HG03342 (cell line): ENCODE data around the gene WRAP73.

Experiments
- ATAC-seq: cut with Tn5 transposase; IDR thresholded peaks from one replicate; pipeline ENCODE4 v1.9.1; 2021; ENCODE audit warnings: mild to moderate bottlenecking, moderate library complexity; ENCODE audit not compliant: unreplicated experiment

WRAP73 gene

DNA sequence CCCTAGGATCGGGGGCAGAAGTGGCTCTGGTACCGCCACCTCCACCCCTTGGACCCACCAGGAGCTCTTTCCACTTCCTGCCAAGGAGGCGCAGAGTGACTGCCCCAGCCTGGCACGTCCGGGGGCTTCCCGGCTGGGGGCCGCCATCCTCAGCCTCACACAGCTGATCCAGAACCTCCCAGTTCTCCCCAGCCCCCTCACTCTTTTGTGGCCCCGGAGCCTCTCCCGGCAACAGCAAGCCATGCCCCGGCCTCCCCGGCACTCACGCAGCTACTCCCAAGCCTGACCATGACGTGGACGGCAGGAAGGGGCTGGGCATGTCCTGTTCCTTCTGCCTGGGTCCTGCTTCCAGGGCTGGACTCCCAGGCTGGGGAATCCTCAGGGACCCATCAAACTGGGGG lies 19.5 kb upstream of the WRAP73 start:
- ATAC-seq: no peak

DNA sequence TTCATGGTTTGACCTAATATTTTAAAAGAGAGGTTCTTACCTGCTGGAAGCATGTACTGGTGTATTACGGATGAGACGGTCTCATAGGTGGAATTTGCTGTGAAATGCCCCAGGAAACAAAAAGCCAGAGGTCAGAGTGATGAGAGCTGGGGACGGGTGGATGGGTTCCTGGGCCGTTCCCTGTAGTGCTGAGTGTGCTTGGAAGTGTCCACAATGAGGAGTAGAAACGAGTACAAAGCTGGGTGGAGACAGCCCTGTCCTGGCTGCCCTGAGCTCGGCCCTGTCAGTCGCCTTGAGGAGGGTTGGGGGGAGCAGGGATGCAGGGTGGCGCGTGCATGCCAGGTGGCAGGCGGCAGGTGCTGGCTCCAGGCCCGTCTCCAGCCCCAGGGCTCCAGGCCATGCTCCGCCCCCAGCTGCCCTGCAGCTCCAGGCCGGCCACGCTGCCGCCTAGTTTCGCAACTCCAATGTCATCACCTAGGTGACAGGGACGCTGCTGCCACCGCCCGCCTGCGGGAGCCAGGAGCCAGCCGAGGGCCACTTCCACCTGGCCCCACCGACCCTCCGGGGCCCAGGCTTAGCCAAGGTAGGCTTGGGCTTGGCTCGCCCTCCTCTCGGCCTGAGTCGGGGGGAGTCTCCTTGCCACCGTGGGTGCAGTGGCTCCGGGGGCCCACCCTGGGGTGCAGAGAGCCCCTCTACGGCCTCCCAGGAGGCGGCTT lies 18.8 kb upstream of the WRAP73 start:
- ATAC-seq: no peak

DNA sequence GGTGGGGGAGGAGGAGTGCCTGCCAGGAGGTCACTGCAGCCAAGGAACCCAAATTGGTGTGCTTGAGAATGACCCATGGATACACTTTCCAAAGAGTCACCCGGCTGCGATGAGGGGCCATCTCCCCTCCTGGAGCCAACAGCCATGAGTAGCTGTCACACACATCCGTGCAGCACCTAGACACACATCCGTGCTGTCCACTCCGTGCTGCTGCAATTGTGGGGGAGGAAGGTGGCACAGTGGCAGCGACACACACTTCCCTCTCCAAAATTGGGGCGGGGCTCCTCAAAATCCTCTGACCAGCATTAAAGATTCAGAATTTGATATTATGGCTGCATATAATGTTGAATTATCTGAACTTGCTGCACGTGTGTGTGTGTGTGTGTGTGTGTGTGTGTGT lies 18.2 kb upstream of the WRAP73 start:
- no peak for ATAC-seq

DNA sequence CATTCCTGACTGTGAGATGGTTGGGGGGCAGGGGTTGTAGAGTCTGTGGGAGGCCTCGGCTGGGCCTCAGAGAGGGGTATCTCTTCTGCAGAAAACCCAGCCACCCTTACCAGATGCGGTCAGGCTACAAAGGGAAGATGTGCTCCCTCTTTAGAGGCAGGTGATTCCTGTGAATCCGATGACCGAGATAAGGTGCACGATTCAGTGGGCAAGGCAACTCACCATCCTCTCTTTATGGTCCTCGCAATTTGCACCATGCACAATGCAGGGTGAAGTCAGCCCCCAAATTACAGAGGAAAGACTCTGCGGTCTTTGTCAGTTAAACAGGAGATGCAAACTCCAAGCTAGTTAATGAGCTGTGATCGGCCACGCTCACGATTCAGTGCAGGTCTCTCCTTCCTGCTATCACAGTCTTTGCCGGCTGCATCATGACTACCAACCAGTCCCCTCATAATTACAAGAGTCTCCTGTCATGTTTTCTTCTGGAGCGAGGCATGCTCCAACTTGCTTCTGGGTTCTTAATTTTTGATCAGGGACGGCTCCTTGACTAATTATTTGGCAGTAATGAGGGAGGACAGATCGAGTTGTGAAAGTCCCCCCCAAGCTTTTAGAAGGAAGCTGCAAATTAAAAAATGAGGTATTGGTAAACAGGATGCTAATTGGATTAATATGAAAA lies 14.9 kb upstream of the WRAP73 start:
- no peak for ATAC-seq

DNA sequence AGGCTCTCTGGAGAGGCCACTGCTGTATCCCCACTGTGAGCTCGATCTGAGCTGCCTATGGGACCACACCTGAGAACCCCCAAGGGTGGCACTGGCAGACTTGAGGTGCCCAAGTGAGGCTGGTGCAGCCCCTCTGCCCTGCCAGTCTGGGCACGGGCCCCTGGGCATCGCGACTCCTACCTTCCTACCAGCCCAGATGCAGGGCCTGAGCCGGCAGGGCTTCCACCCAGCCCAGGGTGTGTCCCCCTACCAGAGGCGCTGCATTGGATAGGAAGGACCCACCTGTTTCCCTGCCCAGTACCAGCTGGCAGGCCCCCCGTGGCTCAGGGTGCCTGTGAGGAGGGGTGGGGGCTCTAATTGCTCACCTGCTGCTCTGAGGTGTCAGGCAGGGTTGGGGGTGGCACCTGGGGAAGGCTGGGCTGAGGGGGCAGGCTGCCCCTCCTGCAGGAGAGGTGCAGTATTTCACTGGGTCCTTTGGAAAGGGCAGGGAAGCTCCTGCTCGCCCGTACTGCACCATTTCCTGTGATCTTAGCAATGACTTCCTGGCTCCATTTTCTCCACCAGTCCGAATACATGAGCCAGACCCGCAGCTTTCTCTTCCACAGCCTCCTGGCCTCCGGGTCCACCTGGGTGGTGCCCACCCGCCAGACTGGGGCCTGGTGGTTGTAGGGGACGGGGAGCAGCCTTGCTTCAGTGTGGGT lies 14.2 kb upstream of the WRAP73 start:
- no peak for ATAC-seq

DNA sequence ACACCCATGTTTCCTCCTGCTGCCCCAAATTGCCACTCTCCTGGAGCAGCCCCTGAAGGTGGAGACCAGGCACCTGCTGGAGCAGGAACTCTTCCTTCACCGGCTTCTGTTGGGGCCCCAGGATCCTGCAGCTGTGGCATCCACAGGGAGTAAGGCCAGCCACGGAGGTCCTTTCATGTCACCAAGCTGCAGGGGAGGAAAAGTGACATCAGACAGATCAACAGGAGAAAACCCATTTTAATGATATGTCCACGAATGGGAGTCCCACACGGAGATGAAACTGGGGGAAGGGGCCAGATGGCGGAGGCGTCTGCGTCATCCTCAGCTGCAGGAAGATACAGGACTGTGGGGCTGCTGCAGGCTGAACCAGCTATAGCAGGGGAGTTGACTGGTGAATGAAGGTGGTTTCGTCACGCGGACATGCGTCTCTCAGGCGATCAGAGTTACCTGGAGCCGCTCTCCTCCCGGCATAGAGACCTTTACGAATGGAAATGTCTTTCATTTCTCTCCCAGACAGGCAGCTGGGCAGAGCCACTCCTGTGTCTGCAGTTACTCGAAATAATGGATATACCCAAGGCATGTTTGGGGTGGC lies 12.3 kb upstream of the WRAP73 start:
- ATAC-seq: no peak

DNA sequence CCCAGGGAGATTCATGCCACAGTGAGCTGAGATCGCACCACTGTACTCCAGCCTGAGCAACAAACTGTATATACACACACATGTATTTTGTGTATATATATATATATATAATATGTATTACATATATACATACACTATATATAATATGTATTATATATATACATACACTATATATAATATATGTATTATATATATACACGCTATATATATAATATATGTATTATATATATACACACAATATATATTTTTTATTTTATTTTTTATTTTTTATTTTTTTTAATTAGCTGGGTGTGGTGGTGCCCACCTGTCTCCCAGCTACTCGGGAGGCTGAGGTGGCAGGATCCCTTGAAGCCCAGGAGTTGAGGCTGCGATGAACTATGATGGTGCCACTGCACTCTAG lies 11.7 kb upstream of the WRAP73 start:
- ATAC-seq: no peak

DNA sequence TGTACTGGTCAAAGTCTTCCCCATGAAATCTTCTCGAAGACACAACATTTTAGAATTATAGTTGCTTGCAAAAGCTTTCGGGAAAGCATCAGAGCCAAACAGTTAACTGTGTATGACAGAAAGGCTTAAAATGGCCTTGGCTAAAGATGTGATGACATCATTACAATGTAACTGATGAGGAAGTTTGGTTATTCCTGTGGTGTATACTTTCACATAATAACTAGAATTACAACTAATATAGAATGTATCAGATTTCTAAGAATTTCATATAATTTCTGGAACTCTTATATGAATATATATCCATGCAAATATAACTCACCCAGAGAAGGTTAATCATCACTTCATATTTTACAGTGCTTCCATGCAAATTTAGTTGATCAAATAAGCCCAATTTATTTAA lies 10.8 kb upstream of the WRAP73 start:
- ATAC-seq: no peak

DNA sequence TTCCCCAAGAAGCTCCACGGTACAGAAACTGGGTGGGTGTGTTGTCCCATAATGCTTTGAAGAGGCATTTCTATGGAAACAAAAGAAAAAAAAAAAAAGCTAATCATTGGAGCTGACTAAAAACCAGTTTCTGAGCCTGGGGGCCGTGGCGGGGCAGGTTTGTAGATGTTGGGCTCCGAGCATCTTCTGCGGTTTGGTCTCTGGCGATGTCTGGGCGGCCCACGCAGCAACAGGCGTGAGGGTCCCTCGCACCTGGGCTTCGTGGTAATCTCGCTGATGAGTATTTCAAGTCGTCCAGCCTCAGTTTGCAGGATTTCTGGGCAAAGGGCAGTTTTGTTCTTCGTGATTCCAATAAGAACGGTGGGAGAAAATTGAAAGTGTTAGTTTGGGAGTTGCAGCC lies 9.2 kb upstream of the WRAP73 start:
- ATAC-seq: no peak

DNA sequence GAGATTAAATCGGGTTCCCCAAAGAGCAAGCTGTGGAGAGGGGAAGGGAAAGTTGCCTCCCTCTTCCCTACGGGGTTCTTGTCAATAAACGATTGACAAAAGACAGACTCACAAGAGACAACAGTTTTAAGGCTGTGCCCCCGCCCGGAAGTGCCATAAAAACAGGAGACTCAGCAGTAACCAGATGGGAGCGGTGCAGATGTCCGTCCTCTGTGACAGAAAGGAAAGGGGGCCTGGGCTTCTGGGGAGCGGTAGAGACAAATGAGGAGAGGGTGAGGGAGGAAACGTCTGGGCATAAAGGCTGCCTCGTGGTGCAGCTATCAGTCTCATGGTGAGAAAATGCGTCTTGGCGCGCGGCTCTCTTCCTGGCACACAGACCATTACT lies 8.3 kb upstream of the WRAP73 start:
- no peak for ATAC-seq

DNA sequence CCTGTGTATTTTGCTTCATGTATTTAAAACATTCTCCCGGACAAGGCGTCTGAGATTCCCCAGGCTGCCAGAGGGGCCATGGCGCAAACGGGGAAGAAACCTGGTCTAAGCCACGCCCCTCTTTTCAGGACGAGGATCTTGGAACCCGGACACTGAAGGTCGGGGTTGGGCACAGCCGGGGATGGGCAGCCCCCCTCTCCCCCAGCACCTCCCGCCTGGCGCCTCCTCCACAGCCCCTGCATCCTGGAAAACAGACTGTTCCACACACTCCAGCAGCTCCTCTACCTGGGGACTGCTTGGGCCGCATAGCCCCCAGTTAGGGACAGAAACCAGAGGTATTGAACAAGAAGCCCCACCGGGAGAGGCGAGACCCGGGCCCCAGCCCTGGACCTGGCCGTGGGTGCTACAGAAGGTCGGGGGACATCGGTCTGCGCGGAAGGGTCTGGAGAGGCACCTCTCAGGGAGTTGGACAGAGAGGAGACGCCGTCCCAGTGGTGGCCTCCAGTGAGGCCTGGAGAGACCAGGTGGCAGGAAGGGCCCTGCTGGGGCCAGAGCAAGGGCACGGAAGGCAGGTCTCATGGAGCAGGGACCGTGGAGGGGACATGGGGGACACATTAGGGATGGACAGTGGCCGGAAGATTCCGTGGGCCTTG lies 7.8 kb upstream of the WRAP73 start:
- ATAC-seq: no peak

DNA sequence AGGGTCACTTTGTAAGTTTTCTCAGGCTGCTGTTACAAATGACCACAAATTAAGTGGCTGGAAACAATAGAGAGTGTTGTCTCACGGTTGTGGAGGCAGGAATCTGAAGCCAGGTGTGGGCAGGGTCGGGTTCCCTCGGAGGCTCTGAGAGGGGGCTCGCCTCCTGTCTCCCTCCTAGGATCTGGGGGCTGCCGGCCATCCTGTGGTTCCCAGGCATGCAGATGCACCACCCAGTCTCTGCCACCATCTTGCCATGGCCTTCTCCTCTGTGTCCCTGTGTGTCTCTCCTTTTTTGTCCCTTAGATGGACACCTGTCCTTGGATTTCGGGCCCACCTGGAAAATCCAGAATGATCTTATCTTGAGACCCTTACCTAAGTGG lies 7.2 kb upstream of the WRAP73 start:
- ATAC-seq: no peak

DNA sequence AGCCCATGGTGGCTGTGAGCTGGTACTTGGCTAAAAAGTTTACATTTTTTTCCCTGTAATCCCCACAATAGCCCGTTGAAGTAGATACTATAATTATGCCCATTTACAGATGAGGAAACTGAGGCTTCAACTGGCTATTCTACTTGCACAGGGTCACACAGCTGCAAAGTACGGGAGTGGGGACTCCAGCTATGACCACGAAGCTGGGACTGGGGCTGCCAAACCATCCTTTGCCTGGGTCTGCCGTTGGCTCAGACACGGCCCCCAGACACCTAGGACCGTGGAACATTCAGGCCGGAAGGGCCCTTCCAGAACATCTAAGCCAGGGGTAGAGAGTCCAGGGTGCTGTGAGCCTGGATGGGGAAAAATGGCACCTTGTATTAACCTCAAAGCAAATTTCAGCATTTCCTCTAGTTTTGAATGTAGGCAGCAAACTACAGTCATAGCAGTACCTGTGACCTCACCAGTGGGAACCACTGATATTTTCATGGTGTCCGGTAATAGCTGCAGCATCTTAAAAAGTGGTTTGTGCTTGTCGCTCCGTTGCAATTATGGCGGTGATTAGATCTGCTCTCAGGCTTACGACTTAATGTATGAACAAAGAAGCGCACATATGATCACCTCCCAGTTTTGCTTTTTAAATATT lies 6.7 kb upstream of the WRAP73 start:
- peak; percentile 67 for ATAC-seq

DNA sequence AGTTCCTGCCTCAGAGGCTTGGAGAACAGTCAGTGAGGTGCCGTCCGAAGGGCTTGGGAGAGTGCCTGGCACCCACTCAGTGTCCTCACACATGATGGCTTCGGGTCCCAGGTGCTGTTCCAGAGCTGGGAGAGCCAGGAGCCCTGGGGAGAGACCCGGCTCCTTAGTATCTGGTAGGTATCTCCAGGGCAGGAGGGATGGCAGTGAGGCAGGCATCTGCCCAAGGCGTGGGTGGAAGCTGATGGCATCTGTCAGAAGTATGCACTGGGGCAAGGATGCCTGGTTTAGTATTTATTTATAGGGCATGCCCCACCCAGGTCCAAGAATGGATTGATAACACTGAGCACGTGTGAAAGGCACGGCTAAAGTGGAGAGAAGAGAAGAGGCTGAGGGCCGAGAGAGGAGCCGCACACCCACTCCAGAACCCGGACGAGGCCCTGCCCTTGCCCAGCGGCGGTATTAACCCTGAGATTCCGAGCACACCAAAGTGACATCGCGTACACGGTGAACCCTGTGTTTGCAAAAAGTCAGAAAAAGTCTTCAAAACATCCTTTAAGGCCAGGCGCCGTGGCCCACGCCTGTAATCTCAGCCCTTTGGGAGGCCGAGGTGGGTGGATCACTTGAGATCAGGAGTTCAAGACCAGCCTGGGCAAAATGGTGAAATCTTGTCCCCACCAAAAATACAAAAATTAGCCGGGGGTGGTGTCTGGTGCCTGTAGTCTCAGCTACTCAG lies 4.8 kb upstream of the WRAP73 start:
- ATAC-seq: no peak

DNA sequence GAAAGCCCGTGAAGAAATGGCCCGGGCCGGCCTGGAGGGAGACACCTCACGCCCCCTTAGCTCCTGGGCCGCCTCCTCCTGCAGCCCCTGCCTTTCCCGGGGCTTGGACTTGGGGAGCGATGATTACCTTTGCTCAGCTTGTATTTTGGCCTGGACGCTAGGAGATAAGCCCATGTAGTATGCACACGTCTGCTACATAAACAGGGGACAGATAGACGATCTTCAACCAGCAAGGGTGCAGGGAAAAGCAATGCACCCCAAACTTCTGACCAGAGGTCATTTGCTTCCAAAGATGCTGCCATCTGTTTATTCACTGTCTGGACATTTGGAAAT lies 3.3 kb upstream of the WRAP73 start:
- no peak for ATAC-seq

DNA sequence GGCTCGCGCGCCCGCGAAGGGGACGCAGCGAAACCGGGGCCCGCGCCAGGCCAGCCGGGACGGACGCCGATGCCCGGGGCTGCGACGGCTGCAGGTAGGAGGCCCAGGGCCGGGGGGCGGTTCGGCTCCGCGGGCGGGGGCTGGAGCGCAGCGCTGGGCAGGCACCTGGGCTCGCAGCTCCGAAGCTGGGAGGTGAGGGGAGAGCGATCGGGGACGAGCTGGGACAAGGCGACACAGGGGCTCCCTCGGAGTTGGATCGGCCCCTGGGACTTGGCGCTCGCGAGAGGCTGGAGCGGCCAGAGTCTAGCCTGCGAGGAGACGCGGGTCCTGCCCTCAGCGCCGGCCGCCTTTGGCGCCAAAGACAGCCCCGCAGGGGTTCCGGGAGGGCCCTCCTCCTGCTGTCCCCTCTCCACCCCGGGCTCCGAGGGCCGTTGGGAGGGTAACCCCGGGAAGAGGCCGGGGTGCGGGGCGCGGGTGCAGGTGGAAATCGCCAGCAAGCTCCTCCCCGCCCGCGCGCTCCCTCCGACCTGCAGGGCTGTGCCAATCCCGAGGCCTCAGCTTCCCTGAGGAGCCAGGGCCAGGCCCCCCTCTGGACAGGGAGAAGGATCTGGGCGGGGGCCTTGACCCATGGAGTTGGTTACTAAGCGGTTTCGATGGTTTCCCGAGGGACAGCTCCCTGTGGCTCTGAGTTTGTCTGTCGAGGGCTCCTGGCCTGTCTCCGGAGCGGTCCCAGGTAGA lies 2.8 kb upstream of the WRAP73 start:
- no peak for ATAC-seq

DNA sequence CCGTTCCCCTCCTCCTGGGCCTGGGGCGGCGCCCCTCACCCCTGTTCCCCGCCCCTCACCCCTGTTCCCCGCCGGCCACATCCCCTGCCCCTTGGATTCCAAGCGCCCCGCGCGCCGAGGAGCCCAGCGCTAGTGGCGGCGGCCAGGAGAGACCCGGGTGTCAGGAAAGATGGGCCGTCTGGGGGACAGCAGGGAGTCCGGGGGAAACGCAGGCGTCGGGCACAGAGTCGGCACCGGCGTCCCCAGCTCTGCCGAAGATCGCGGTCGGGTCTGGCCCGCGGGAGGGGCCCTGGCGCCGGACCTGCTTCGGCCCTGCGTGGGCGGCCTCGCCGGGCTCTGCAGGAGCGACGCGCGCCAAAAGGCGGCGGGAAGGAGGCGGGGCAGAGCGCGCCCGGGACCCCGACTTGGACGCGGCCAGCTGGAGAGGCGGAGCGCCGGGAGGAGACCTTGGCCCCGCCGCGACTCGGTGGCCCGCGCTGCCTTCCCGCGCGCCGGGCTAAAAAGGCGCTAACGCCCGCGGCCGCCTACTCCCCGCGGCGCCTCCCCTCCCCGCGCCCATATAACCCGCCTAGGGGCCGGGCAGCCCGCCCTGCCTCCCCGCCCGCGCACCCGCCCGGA lies 2.1 kb upstream of the WRAP73 start, which contains the start of gene TP73:
TSS of gene TP73 (plus strand) at position 587 of the 618 bp plus-strand sequence. CDS start 29,850 bp downstream, outside the sequence.
- ATAC-seq: no peak

DNA sequence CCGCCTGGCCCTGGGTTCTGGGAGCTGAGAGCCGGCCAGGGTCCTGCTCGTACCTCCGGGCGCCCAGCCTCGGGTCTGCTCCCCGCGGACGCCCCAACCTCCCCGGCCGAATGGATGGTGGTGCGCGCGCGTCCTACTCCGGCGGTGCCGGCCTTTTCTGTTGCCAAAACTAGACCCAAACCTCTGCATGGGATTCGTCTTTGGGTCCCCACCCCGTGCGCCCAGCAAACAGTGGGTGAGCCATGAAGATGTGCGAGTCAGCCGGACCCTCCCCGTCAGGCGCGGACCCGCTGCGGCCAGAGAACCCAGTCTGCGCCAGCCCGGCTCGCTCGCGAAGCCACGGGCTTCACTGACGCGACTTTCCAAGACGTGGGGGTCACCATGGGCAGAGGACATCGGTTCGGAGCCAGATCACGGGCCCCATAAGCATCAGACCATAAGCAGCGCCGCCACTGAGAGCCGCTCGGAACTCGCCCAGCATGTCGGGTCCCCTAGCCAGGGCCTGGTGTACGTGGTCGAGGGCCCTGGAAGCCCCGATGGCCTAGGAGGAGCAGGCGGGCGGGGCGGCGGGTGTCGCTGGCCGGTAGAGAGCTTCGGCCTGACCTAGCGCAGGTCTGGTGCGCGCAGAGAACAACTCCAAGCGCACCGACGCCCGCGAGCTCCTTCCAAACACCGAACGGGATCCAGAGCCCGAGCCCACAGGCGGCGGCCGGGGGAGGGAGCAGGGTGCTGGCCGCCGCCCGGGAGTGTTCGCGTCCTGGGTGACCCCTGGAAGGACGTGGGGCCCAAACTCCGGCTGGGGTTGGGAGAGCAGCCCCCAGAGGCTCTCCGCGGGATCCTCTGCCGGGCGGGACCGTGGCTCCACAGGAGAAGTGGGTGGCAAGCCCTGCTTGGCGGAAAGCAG lies 1.4 kb upstream of the WRAP73 start:
- no peak for ATAC-seq
